NT2/D1 (cell line): ENCODE results near the gene RPS6KA5.

Experiments
- DNase-seq: peaks from one replicate; pipeline ENCODE4 v3.0.0-alpha.2; 2011; ENCODE audit warnings: low read depth, low spot score
- H3K27me3 ChIP-seq: 2 replicates; pipeline ENCODE4 v1.6.0; 2011; ENCODE audit warnings: mild to moderate bottlenecking; ENCODE audit not compliant: insufficient read length, insufficient read depth
- H3K36me3 ChIP-seq: 2 replicates; pipeline ENCODE4 v1.6.1; 2011; ENCODE audit warnings: mild to moderate bottlenecking, low read length, mixed read lengths; ENCODE audit not compliant: insufficient read depth, insufficient read length
- H3K4me1 ChIP-seq: 2 replicates; pipeline ENCODE4 v1.5.1; 2011; ENCODE audit not compliant: insufficient read depth, insufficient read length
- H3K4me3 ChIP-seq: 2 replicates; pipeline ENCODE4 v1.5.1; 2011; ENCODE audit warnings: low read depth; ENCODE audit not compliant: insufficient read length
- H3K9ac ChIP-seq: 2 replicates; pipeline ENCODE4 v1.6.0; 2011; ENCODE audit warnings: low read depth; ENCODE audit not compliant: insufficient read length
- H3K9me3 ChIP-seq: 2 replicates; pipeline ENCODE4 v1.5.1; 2011; ENCODE audit warnings: mild to moderate bottlenecking, low read length; ENCODE audit not compliant: insufficient read depth
- SUZ12 ChIP-seq: IDR thresholded peaks from 2 replicates; pipeline ENCODE4 v1.6.1; 2011; ENCODE audit not compliant: insufficient read length, insufficient read depth; ENCODE audit errors: extremely low read depth
- YY1 ChIP-seq: IDR thresholded peaks from 2 replicates; pipeline ENCODE4 v1.6.1; 2011; ENCODE audit not compliant: insufficient read length, insufficient read depth
- ZNF274 ChIP-seq: IDR thresholded peaks from 2 replicates; pipeline ENCODE4 v1.6.1; 2011; ENCODE audit warnings: mild to moderate bottlenecking, low read depth, low read length

Gene RPS6KA5

DNA sequence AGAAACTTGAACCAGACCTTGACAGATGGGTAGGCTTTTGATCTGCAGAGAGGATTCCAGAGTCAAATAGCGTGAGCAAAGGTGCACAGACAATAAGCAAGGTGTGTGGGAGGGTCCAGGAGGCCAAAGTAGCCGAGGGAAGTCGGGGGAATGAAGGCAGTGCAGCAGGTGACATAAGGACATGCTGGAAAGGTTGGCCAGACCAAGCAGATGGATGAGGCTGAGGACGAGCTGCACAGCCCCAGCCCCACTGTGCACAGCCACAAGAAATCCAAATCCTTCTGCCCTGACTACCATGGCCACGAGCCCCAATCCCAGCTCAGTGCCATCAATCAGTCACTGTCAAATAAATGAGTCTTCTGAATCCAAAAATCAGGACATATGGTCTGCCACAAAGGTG is 249.6 kb downstream of the RPS6KA5 start:
- peaks cover 16% of the 10 kb centered on the region for H3K27me3 ChIP-seq
- no peaks in the 10 kb centered on the region for H3K9me3 ChIP-seq
- no peak overlapping the region for H3K9ac ChIP-seq
- no peak overlapping the region for H3K4me3 ChIP-seq
- peaks cover 12% of the 10 kb centered on the region for H3K4me1 ChIP-seq
- H3K36me3 ChIP-seq: no peaks in the 10 kb centered on the region
- TF ChIP-seq SUZ12 (no peak), ZNF274 (no peak), YY1 (no peak)
- DNase-seq: no peak

DNA sequence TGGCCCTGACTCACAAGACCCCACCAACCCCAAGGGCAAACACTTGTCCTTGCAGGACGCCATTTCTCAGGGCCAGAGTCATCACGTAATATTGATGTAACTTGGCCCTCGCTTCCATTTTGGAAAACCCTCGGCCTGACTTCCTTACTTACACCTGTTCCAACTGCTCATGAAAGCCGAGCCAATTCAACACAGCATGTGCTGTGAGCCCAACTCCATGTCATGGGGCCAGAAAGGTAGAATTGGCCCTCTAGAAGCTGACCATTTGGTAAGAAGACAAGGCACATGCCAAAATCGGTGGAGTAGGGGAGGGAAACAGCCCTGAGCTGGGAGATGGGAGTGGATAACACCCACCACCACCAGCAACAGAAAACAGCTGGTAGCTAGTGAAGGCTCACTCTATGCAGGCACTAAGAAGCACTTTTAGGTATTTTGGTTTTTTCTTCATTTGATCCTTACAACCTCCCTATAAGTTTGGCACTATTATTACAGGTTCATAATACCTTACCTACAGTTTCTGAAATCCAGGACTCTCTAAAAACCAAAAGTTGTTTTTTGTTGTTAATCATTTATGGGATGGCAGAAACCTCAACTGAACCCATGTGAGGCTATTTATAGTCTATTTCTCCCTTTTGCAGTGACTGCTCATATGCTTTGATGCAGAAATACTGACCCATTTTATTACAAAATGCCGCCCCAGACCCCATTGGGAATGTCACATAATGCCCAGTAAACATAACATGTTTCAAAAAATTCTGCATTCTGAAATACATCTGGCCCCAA is 250.7 kb downstream of the RPS6KA5 start:
- TF ChIP-seq SUZ12 (no peak), YY1 (no peak), ZNF274 (no peak)
- H3K9ac ChIP-seq: no peak overlapping the region
- no peak for DNase-seq

DNA sequence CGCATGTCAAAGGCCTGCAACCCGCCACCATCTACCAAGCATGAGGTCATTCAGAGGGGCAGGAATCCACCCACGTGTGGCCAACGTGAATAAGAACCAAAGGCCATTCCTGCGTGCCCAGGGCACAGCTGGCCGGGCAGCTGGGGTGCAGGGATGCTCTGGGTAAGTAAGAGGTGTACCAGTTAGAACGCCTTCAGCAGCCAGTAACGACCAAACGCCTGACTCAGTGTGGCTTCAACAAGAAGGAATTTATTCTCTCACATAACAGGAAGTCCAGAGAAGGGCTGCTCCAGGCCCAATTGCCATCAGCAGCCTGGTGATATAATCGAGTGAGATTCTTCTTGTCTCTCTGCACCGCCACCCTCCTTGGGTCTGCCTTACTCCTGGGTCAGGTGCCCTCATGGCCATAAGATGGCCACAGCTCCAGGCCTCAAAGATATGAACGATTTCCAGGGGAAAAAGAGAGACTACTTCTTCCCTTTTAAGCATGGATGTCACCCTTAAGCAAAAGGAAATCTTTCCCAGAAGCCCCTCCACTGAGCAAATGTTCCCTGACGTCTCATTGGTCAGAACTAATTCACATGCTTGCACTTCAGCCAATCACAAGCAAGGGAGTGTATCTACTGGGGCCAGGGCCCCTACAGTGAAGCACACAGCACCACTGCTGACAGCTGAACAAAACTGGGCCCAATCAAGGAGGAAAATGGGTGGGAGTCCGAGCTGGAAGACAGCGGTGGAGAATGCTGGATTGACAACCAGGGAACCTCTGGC is 251.5 kb downstream of the RPS6KA5 start:
- Histone ChIP-seq H3K9me3 (no peaks in the 10 kb centered on the region), H3K4me3 (no peak overlapping the region), H3K27me3 (no peaks in the 10 kb centered on the region), H3K36me3 (no peaks in the 10 kb centered on the region), H3K4me1 (peaks cover 15% of the 10 kb centered on the region), H3K9ac (no peak overlapping the region)
- no peak for TF ChIP-seq SUZ12
- no peak for TF ChIP-seq YY1
- no peak for TF ChIP-seq ZNF274
- no peak for DNase-seq

More for the DNA sequence above, 250.7 kb downstream of the RPS6KA5 start:
- Histone ChIP-seq H3K4me1 (peaks cover 11% of the 10 kb centered on the region), H3K4me3 (no peak overlapping the region), H3K36me3 (no peaks in the 10 kb centered on the region), H3K27me3 (peaks cover 5% of the 10 kb centered on the region), H3K9me3 (no peaks in the 10 kb centered on the region)

DNA sequence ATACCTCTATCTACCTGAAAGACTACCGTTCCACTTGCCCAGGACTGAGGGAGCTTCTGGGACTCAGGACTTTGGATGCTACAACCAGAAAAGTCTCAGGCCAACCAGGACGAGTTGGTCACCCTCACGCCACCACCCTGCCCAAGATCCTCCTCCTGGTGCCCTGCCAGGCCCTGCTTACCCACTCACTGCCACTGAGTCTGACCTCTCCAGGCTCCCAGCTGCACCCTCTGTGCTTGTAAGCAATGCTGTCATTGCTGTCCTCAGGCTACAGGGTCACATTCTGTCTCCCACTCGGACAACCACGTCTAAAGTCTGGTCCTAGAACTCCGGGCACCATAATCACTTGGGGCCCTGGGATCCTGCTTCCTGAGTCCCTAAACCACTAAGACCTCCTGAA is 253.4 kb downstream of the RPS6KA5 start:
- no peak for DNase-seq
- no peaks in the 10 kb centered on the region for H3K27me3 ChIP-seq
- peaks cover 15% of the 10 kb centered on the region for H3K4me1 ChIP-seq
- H3K9me3 ChIP-seq: no peaks in the 10 kb centered on the region
- no peak overlapping the region for H3K4me3 ChIP-seq
- no peak for TF ChIP-seq ZNF274
- no peak for TF ChIP-seq SUZ12
- no peak for TF ChIP-seq YY1
- H3K36me3 ChIP-seq: no peaks in the 10 kb centered on the region
- H3K9ac ChIP-seq: no peak overlapping the region

DNA sequence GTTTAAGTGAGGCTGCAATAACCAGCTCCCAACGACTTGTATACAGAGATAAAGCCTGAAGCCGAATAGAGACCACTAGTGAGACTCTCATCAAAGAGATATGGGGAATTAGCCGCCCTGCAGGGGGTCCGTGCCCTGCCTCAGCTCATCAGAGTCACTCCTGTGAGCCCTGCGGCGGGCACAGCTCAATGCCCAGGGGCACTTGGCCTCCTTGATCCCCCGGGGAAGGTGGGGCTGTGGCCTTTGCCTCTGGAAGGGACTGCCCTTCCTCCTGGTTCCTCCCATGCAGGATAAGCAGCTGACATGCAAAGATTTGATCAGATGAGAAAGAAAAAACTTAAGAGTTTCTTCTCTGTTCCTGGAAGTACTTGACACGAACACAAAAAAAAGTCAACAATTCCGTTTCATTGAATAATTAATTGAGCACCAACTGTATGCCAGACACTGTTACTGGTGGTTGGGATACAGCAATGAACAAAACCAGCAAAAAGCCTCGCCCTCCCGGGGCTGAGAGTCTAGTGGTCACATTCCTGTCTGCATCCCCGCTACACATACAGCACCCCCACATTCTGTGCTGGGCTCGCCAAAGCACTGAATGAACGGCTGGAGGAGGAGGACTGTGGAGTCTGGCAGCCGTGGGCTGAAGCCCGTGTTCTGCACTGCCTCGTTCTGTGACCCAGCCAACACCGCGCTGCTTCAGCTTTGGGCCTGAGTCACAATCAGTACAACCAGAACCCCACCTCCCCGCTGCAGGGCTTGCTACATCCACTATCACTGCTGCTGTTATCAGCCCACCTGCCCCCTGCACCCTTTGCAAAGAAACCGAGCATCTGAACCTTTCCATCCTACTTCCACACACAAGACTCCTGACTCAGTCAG is 254.5 kb downstream of the RPS6KA5 start:
- no peaks in the 10 kb centered on the region for H3K36me3 ChIP-seq
- no peaks in the 10 kb centered on the region for H3K27me3 ChIP-seq
- no peak for DNase-seq
- peaks cover 15% of the 10 kb centered on the region for H3K4me1 ChIP-seq
- TF ChIP-seq ZNF274 (no peak), SUZ12 (no peak), YY1 (no peak)
- H3K9me3 ChIP-seq: no peaks in the 10 kb centered on the region
- H3K4me3 ChIP-seq: no peak overlapping the region
- no peak overlapping the region for H3K9ac ChIP-seq

DNA sequence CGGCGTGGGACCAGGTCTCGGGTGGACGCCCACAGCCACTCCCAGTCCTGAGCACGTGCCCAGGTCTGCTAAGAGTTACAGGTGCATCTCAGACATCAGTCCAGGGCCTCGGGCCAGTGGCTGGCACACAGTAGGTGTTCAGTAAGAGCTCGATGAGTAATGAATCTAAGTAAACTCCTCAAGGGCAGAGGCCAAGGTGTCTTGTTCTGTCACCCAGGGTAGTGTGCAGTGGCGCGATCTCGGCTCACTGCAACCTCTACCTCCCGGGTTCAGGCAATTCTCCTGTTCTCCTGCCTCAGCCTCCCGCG is 255.4 kb downstream of the RPS6KA5 start:
- Histone ChIP-seq H3K9me3 (no peaks in the 10 kb centered on the region), H3K4me1 (peaks cover 15% of the 10 kb centered on the region), H3K27me3 (no peaks in the 10 kb centered on the region), H3K9ac (no peak overlapping the region), H3K4me3 (no peak overlapping the region), H3K36me3 (no peaks in the 10 kb centered on the region)
- DNase-seq: no peak
- no peak for TF ChIP-seq SUZ12
- no peak for TF ChIP-seq YY1
- no peak for TF ChIP-seq ZNF274
